VCaP (cell line): Measurements from ENCODE around the gene OR56A3.

ENCODE experiments used
- H3K27ac ChIP-seq: fragments of 450-650 bp; 2 replicates; pipeline ENCODE4 v1.5.1; 2017
- TF ChIP-seq, protein P1 (sequence below): fragments of 450-650 bp; conservative IDR thresholded peaks from 2 replicates; pipeline ENCODE4 v1.5.1; 2017; ENCODE audit warnings: mild to moderate bottlenecking, moderate library complexity

OR56A3 gene, protein sequence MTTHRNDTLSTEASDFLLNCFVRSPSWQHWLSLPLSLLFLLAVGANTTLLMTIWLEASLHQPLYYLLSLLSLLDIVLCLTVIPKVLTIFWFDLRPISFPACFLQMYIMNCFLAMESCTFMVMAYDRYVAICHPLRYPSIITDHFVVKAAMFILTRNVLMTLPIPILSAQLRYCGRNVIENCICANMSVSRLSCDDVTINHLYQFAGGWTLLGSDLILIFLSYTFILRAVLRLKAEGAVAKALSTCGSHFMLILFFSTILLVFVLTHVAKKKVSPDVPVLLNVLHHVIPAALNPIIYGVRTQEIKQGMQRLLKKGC

DNA sequence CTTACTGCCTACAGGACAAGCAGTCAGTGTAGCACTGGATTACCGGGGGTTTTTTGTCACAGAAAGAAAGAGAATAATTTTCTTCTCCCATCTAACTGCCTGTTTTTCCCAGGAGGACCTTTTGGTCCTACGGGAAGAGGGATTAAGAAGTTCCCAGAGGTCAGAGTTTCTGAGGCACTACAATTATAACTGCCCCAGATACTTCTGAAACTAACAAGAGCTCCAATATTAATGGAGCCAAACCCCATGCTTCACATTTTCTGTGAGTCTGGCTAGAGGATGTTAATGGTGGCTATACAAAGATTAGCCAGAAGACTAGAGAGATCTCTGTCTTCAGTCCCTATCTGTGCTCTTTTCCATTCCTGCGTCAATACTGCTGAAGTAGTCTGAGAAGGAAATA, at the start of gene OR56A3:
Gene OR56A3 (plus strand): TSS at position 301 of the 400 bp plus-strand sequence. CDS start 5,096 bp downstream, outside the sequence.
- TF ChIP-seq, protein P1, sequence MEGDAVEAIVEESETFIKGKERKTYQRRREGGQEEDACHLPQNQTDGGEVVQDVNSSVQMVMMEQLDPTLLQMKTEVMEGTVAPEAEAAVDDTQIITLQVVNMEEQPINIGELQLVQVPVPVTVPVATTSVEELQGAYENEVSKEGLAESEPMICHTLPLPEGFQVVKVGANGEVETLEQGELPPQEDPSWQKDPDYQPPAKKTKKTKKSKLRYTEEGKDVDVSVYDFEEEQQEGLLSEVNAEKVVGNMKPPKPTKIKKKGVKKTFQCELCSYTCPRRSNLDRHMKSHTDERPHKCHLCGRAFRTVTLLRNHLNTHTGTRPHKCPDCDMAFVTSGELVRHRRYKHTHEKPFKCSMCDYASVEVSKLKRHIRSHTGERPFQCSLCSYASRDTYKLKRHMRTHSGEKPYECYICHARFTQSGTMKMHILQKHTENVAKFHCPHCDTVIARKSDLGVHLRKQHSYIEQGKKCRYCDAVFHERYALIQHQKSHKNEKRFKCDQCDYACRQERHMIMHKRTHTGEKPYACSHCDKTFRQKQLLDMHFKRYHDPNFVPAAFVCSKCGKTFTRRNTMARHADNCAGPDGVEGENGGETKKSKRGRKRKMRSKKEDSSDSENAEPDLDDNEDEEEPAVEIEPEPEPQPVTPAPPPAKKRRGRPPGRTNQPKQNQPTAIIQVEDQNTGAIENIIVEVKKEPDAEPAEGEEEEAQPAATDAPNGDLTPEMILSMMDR, result no peak
- no peak within 1 kb of the TSS for H3K27ac ChIP-seq

DNA sequence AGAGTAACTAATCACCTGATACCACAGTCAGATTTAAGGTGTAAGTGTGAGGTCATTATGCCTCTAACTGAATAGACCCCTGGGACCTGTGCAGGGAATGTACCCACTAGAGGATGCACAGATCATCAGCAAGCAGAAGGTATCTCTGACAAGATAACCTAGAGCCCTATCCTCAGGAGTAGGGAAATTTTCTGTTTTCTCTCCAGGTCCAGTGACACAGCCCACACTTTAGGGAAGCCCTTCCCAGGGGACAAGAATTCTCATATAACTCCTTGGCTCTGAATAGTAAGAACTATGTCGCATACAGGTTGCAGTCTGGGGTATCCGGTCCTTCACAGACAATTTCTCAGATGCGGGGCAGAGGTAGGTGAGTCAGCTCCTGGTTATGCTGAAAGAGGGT, 49.1 kb upstream of the OR56A3 start, which contains the start of gene OR52E5:
Gene OR52E5 (plus strand): TSS at position 301 of the 400 bp plus-strand sequence. CDS start 7,569 bp downstream, outside the sequence.
- TF ChIP-seq, protein P1, result no peak

DNA sequence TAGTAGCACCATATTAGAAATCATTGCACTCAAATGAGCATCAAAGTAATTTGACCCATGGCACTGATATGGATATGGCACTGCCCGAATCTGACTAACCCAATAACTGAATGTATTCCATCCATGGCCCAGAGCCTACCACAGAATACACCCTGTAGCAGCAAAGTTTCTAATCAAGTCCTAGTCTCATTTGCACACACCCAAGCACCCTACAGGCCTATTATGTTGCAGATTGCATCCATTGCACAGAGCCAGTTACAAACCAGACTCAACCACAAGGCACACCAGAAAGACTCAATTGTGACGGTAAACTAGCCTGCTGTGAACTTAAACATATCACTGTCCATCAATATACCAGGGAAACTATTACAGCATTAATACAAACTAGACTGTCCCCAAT, 42.5 kb upstream of the OR56A3 start:
- H3K27ac ChIP-seq, result no peak overlapping the region
- TF ChIP-seq, protein P1, result no peak

More for the DNA sequence above, 49.1 kb upstream of the OR56A3 start, which contains the start of gene OR52E5:
- no peak within 1 kb of the TSS for H3K27ac ChIP-seq

DNA sequence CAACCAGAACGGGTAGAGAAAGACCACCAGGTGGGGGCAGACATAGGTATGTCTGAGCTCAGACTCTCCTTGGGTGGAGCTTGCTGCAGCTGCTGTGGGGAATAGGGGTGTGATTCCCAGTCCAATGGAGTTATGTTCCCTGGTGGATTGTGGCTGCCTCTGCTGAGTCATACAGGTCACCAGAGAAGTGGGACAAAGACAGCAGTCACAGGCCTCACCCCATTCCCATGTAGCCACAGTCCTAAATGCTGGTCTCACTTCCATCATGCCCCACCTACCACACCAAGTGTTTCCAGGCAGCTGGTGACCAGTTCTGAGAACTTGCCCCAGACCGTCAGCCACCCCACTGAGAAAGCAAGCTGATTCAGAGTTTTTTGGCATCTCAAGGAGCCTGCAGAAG, 31.5 kb upstream of the OR56A3 start:
- TF ChIP-seq, protein P1, result no peak
- H3K27ac ChIP-seq, result no peak overlapping the region

DNA sequence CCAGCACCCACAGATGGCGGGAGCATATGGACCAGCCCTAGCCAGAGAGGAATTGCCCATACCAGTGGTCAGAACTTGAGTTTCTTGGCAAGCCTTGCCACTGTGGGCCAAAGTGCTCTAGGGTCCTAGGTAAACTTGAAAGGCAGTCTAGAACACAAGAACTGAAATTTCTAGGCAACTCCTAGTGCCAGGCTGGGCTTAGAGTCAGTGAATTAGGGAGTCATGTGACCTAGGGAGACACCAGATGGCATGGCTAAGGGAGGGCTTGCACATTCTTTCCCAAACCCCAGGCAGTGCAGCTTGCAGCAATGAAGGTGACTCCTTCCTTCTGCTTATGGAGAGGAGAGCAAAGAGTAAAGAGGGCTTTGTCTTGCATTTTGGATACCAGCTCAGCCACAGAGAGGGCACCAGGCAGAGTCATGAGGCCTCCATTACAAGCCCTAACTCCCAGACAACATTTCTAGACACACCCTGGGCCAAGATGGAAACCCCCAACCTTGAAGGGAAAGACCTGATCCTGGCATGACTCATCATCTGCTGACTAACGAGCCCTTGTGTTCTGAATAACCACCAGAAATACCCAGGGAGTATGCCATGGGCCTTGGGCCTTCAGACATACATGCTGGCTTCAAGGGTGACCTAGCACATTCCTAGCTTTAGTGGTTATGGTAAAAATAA, 19.2 kb upstream of the OR56A3 start:
- TF ChIP-seq, protein P1, result no peak
- no peak overlapping the region for H3K27ac ChIP-seq

DNA sequence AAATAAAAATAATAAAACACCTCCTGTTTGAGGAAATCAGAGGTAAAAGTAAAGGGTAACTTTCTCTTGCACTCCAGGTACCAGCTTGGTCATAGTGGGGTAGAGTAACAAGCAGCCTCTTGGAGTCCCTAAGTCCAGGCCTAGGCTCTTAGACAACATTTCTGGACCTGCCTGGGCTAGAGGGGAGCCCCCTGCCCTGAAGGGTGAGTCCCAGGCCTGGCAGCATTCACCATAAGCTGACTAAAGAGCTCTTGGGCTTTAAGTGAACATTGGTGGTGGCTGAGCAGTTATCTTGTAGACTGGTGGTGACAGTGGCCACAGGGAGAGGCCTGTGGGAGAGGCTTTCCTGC, 18.6 kb upstream of the OR56A3 start:
- TF ChIP-seq, protein P1, result no peak
- no peak overlapping the region for H3K27ac ChIP-seq

DNA sequence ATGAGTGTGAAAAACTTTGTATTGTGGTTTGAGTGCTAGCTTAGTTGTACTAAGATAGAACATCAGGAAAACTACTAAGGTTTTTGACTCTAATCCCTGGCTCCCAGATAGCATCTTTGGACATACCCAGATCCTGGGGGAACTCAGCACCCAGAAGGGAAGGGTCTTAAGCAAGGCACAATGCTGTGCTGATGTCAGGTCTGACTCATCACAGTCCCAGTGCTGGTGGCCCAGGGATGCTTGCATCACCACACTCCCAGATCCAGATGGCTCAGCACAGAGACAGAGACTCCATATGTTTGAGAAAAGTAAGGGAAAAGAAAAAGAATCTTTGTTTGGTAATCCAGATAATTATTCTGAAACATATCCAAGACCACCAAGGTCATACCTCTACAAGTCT, 18.3 kb upstream of the OR56A3 start:
- no peak overlapping the region for H3K27ac ChIP-seq
- TF ChIP-seq, protein P1, result no peak
